SK-N-SH treated with all-trans-retinoic acid at 6 μM for 48 hours (cell line): ENCODE results near the gene RASA2.

ENCODE experiments used
- ATAC-seq: fragments of 200-7000 bp; cut with Tn5 transposase; 3 replicates; pipeline ENCODE4 v1.9.1; 2020; ENCODE audit warnings: mild to moderate bottlenecking, moderate library complexity
- BACH2 ChIP-seq: fragments of 250-450 bp; sonication (Bioruptor Pico); IDR thresholded peaks from 2 replicates; pipeline ENCODE4 v1.9.0; 2021; ENCODE audit warnings: mild to moderate bottlenecking, borderline replicate concordance
- CREB5 ChIP-seq: fragments of 250-450 bp; sonication (Bioruptor Pico); IDR thresholded peaks from 2 replicates; pipeline ENCODE4 v1.5.1; 2020; ENCODE audit warnings: low read depth, mild to moderate bottlenecking, moderate library complexity
- CSDC2 ChIP-seq: fragments of 250-450 bp; sonication (Bioruptor Pico); IDR thresholded peaks from 2 replicates; pipeline ENCODE4 v1.5.0; 2020; ENCODE audit warnings: mild to moderate bottlenecking, moderate library complexity
- CSRNP3 ChIP-seq: fragments of 250-450 bp; sonication (Bioruptor Pico); IDR thresholded peaks from 2 replicates; pipeline ENCODE4 v1.5.1; 2021; ENCODE audit warnings: mild to moderate bottlenecking, moderate library complexity
- ESRRG ChIP-seq: fragments of 250-450 bp; sonication (Bioruptor Pico); IDR thresholded peaks from 2 replicates; pipeline ENCODE4 v1.6.1; 2021; ENCODE audit warnings: mild to moderate bottlenecking
- GLIS3 ChIP-seq: fragments of 250-450 bp; sonication (Bioruptor Pico); IDR thresholded peaks from 2 replicates; pipeline ENCODE4 v1.5.0; 2020; ENCODE audit warnings: mild to moderate bottlenecking, moderate library complexity
- ISL1 ChIP-seq: fragments of 250-450 bp; sonication (Bioruptor Pico); IDR thresholded peaks from 2 replicates; pipeline ENCODE4 v2.1.2; 2022; ENCODE audit warnings: mild to moderate bottlenecking, moderate library complexity
- OSR1 ChIP-seq: fragments of 250-450 bp; sonication (Bioruptor Pico); IDR thresholded peaks from 2 replicates; pipeline ENCODE4 v1.8.0; 2022; ENCODE audit warnings: moderate library complexity, mild to moderate bottlenecking, inconsistent platforms
- PPARA ChIP-seq: fragments of 250-450 bp; sonication (Bioruptor Pico); IDR thresholded peaks from 2 replicates; pipeline ENCODE4 v1.5.0; 2020; ENCODE audit warnings: mild to moderate bottlenecking, borderline replicate concordance
- RARB ChIP-seq: fragments of 250-450 bp; sonication (Bioruptor Pico); IDR thresholded peaks from 2 replicates; pipeline ENCODE4 v1.8.0; 2021; ENCODE audit warnings: mild to moderate bottlenecking, moderate library complexity
- TOX ChIP-seq: fragments of 250-450 bp; sonication (Bioruptor Pico); IDR thresholded peaks from 2 replicates; pipeline ENCODE4 v1.8.0; 2021; ENCODE audit warnings: mild to moderate bottlenecking, moderate library complexity, borderline replicate concordance
- ZFP3 ChIP-seq: fragments of 250-450 bp; sonication (Bioruptor Pico); IDR thresholded peaks from 2 replicates; pipeline ENCODE4 v1.5.0; 2020; ENCODE audit warnings: mild to moderate bottlenecking, moderate library complexity
- ZNF565 ChIP-seq: fragments of 450-650 bp; formaldehyde crosslinking; conservative IDR thresholded peaks from 2 replicates; pipeline ENCODE4 v1.5.0; 2020; ENCODE audit warnings: low read depth, mild to moderate bottlenecking, moderate library complexity
- ZNF70 ChIP-seq: fragments of 450-650 bp; formaldehyde crosslinking; IDR thresholded peaks from 2 replicates; pipeline ENCODE4 v1.5.0; 2020; ENCODE audit warnings: mild to moderate bottlenecking, moderate library complexity
- TF ChIP-seq, protein P1 (sequence below): fragments of 250-450 bp; sonication (Bioruptor Pico); IDR thresholded peaks from 2 replicates; pipeline ENCODE4 v1.8.0; 2020; ENCODE audit warnings: mild to moderate bottlenecking, moderate library complexity, borderline replicate concordance
- TF ChIP-seq, protein P2 (sequence below): fragments of 250-450 bp; sonication (Bioruptor Pico); IDR thresholded peaks from 2 replicates; pipeline ENCODE4 v1.8.0; 2021; ENCODE audit warnings: low read depth, mild to moderate bottlenecking, moderate library complexity, borderline replicate concordance
- TF ChIP-seq, protein P3 (sequence below): fragments of 250-450 bp; sonication (Bioruptor Pico); IDR thresholded peaks from 2 replicates; pipeline ENCODE4 v1.5.0; 2020; ENCODE audit warnings: mild to moderate bottlenecking, moderate library complexity

RASA2 gene

GRCh38 chr3:141597931-141598330 is 111.1 kb downstream of the RASA2 start:
- no peak for TF ChIP-seq CREB5 (CRISPR knock-in tag)
- TF ChIP-seq ESRRG (CRISPR knock-in tag) = no peak
- no peak for TF ChIP-seq OSR1 (CRISPR knock-in tag)
- no peak for TF ChIP-seq ZNF70
- TF ChIP-seq, protein P1, sequence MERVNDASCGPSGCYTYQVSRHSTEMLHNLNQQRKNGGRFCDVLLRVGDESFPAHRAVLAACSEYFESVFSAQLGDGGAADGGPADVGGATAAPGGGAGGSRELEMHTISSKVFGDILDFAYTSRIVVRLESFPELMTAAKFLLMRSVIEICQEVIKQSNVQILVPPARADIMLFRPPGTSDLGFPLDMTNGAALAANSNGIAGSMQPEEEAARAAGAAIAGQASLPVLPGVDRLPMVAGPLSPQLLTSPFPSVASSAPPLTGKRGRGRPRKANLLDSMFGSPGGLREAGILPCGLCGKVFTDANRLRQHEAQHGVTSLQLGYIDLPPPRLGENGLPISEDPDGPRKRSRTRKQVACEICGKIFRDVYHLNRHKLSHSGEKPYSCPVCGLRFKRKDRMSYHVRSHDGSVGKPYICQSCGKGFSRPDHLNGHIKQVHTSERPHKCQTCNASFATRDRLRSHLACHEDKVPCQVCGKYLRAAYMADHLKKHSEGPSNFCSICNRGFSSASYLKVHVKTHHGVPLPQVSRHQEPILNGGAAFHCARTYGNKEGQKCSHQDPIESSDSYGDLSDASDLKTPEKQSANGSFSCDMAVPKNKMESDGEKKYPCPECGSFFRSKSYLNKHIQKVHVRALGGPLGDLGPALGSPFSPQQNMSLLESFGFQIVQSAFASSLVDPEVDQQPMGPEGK (CRISPR knock-in tag) = no peak
- no peak for TF ChIP-seq ZFP3 (CRISPR knock-in tag)
- TF ChIP-seq, protein P2, sequence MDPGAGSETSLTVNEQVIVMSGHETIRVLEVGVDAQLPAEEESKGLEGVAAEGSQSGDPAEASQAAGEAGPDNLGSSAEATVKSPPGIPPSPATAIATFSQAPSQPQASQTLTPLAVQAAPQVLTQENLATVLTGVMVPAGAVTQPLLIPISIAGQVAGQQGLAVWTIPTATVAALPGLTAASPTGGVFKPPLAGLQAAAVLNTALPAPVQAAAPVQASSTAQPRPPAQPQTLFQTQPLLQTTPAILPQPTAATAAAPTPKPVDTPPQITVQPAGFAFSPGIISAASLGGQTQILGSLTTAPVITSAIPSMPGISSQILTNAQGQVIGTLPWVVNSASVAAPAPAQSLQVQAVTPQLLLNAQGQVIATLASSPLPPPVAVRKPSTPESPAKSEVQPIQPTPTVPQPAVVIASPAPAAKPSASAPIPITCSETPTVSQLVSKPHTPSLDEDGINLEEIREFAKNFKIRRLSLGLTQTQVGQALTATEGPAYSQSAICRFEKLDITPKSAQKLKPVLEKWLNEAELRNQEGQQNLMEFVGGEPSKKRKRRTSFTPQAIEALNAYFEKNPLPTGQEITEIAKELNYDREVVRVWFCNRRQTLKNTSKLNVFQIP (CRISPR knock-in tag) = no peak
- ATAC-seq = no peak

GRCh38 chr3:141600331-141600730 is 113.5 kb downstream of the RASA2 start:
- TF ChIP-seq, protein P2 (CRISPR knock-in tag) = no peak
- TF ChIP-seq PPARA (CRISPR knock-in tag) (no peak), ESRRG (CRISPR knock-in tag) (no peak), CSRNP3 (CRISPR knock-in tag) (no peak), BACH2 (CRISPR knock-in tag) (no peak), RARB (CRISPR knock-in tag) (no peak), ZNF565 (CRISPR knock-in tag) (no peak), GLIS3 (CRISPR knock-in tag) (no peak), ISL1 (CRISPR knock-in tag) (no peak), CREB5 (CRISPR knock-in tag) (no peak), CSDC2 (CRISPR knock-in tag) (no peak), TOX (CRISPR knock-in tag) (no peak)
- TF ChIP-seq, protein P3, sequence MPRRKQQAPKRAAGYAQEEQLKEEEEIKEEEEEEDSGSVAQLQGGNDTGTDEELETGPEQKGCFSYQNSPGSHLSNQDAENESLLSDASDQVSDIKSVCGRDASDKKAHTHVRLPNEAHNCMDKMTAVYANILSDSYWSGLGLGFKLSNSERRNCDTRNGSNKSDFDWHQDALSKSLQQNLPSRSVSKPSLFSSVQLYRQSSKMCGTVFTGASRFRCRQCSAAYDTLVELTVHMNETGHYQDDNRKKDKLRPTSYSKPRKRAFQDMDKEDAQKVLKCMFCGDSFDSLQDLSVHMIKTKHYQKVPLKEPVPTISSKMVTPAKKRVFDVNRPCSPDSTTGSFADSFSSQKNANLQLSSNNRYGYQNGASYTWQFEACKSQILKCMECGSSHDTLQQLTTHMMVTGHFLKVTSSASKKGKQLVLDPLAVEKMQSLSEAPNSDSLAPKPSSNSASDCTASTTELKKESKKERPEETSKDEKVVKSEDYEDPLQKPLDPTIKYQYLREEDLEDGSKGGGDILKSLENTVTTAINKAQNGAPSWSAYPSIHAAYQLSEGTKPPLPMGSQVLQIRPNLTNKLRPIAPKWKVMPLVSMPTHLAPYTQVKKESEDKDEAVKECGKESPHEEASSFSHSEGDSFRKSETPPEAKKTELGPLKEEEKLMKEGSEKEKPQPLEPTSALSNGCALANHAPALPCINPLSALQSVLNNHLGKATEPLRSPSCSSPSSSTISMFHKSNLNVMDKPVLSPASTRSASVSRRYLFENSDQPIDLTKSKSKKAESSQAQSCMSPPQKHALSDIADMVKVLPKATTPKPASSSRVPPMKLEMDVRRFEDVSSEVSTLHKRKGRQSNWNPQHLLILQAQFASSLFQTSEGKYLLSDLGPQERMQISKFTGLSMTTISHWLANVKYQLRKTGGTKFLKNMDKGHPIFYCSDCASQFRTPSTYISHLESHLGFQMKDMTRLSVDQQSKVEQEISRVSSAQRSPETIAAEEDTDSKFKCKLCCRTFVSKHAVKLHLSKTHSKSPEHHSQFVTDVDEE (CRISPR knock-in tag) = no peak
- ATAC-seq = no peak

GRCh38 chr3:141602706-141603105 is 115.9 kb downstream of the RASA2 start:
- TF ChIP-seq CSDC2 (CRISPR knock-in tag) = no peak
- no peak for TF ChIP-seq ESRRG (CRISPR knock-in tag)
- no peak for TF ChIP-seq CREB5 (CRISPR knock-in tag)
- TF ChIP-seq ISL1 (CRISPR knock-in tag) = no peak
- no peak for ATAC-seq
